ENCODE measurements around the gene ERBB4. TPM values are rescaled to one million over a fixed set of nuclear protein-coding genes. Genes with fewer than 3 reads are reported as not detected.
A peak's percentile ranks its signal among the peaks of the same experiment; 100 is the strongest.

The ERBB4 gene
- total RNA-seq, 8 experiments from 2014 or later = 0.14 to 27.9 (median 7.9) TPM

GRCh38 chr2:211836409-211836808 lies 702.2 kb downstream of the ERBB4 start:
- in situ Hi-C loops (cut with MboI; ENCODE audit: low pct_unique_long_range_greater_than_20kb in 2 of 9, low sequenced_read_pairs in 9 of 9, unreplicated experiment in 9 of 9) = no loop called here
- 0 to 100% (median 41%) methylated on average over 1 to 3 of the region's 3 CpGs for WGBS, 10 experiments
- Histone ChIP-seq H3K4me3 (no peak overlapping the region), H3K27ac (no peak overlapping the region), H3K4me1 (replicated peaks in 1 of 2) (no peaks in the 10 kb centered on the region)
- no peak for ATAC-seq (replicated peaks in 6 of 8)

- Histone ChIP-seq H3K4me3 (no peak overlapping the region), H3K4me1 (replicated peaks in 1 of 2) (no peaks in the 10 kb centered on the region), H3K27ac (no peak overlapping the region)
- in situ Hi-C loops (cut with MboI; ENCODE audit: low pct_unique_long_range_greater_than_20kb in 2 of 9, low sequenced_read_pairs in 9 of 9, unreplicated experiment in 9 of 9) = no loop called here
- WGBS, 10 experiments = 5 to 100% (median 85%) methylated on average over 1 to 2 of the region's 2 CpGs
- no peak for ATAC-seq (replicated peaks in 6 of 8)
Observed at GRCh38 chr2:211835695-211836094, 702.9 kb downstream of the ERBB4 start.

GRCh38 chr2:211833582-211834279 lies 704.9 kb downstream of the ERBB4 start:
- in situ Hi-C loops (cut with MboI; ENCODE audit: low pct_unique_long_range_greater_than_20kb in 2 of 9, low sequenced_read_pairs in 9 of 9, unreplicated experiment in 9 of 9) = no loop called here
- no peaks in the 10 kb centered on the region for H3K4me1 ChIP-seq (replicated peaks in 1 of 2)
- no peak for ATAC-seq (replicated peaks in 6 of 8)
- no peak overlapping the region for H3K27ac ChIP-seq
- no peak overlapping the region for H3K4me3 ChIP-seq
- WGBS, 10 experiments = 4 to 93% (median 55%) methylated on average over 3 to 4 of the region's 4 CpGs; no CpG with 5 or more reads in 2 of the 10 experiments

GRCh38 chr2:211829725-211830124 lies 708.9 kb downstream of the ERBB4 start:
- no peak for ATAC-seq (replicated peaks in 6 of 8)
- in situ Hi-C loops (cut with MboI; ENCODE audit: low pct_unique_long_range_greater_than_20kb in 2 of 9, low sequenced_read_pairs in 9 of 9, unreplicated experiment in 9 of 9) = no loop called here
- Histone ChIP-seq H3K27ac (no peak overlapping the region), H3K4me3 (no peak overlapping the region), H3K4me1 (replicated peaks in 1 of 2) (no peaks in the 10 kb centered on the region)
- 7 to 94% (median 81%) methylated on average over 2 to 3 of the region's 3 CpGs; no CpG with 5 or more reads in 1 of the 10 experiments for WGBS, 10 experiments

- H3K4me1 ChIP-seq (replicated peaks in 1 of 2) = no peaks in the 10 kb centered on the region
- in situ Hi-C loops (cut with MboI; ENCODE audit: low pct_unique_long_range_greater_than_20kb in 2 of 9, low sequenced_read_pairs in 9 of 9, unreplicated experiment in 9 of 9) = no loop called here
- no peak for ATAC-seq (replicated peaks in 6 of 8)
- H3K4me3 ChIP-seq = no peak overlapping the region
- 18 to 100% (median 68%) methylated on average over 2 to 7 of the region's 7 CpGs for WGBS, 10 experiments
- H3K27ac ChIP-seq = no peak overlapping the region
Observed at GRCh38 chr2:211823886-211824479, 714.6 kb downstream of the ERBB4 start.

- no peak for ATAC-seq (replicated peaks in 6 of 8)
- WGBS, 10 experiments = 9 to 100% (median 69%) methylated on average over 1 to 3 of the region's 3 CpGs; no CpG with 5 or more reads in 1 of the 10 experiments
- Histone ChIP-seq H3K27ac (no peak overlapping the region), H3K4me1 (replicated peaks in 1 of 2) (no peaks in the 10 kb centered on the region), H3K4me3 (no peak overlapping the region)
- in situ Hi-C loops (cut with MboI; ENCODE audit: low pct_unique_long_range_greater_than_20kb in 2 of 9, low sequenced_read_pairs in 9 of 9, unreplicated experiment in 9 of 9) = no loop called here
Observed at GRCh38 chr2:211822686-211823335, 715.8 kb downstream of the ERBB4 start.

GRCh38 chr2:211816754-211817153 lies 721.8 kb downstream of the ERBB4 start:
- WGBS, 10 experiments = 0 to 100% (median 51%) methylated on average over 1 of the region's 1 CpG; no CpG with 5 or more reads in 4 of the 10 experiments
- H3K27ac ChIP-seq = no peak overlapping the region
- ATAC-seq (replicated peaks in 6 of 8) = no peak
- H3K4me3 ChIP-seq = no peak overlapping the region
- in situ Hi-C loops (cut with MboI; ENCODE audit: low pct_unique_long_range_greater_than_20kb in 2 of 9, low sequenced_read_pairs in 9 of 9, unreplicated experiment in 9 of 9) = no loop called here
- H3K4me1 ChIP-seq (replicated peaks in 1 of 2) = no peaks in the 10 kb centered on the region

GRCh38 chr2:211812587-211812986 lies 726.0 kb downstream of the ERBB4 start:
- in situ Hi-C loops (cut with MboI; ENCODE audit: low pct_unique_long_range_greater_than_20kb in 2 of 9, low sequenced_read_pairs in 9 of 9, unreplicated experiment in 9 of 9) = no loop called here
- H3K27ac ChIP-seq = no peak overlapping the region
- WGBS, 10 experiments = 16 to 94% (median 93%) methylated on average over 2 to 3 of the region's 4 CpGs; no CpG with 5 or more reads in 7 of the 10 experiments
- no peaks in the 10 kb centered on the region for H3K4me1 ChIP-seq (replicated peaks in 1 of 2)
- no peak overlapping the region for H3K4me3 ChIP-seq
- no peak for ATAC-seq (replicated peaks in 6 of 8)

GRCh38 chr2:211802666-211803065 lies 735.9 kb downstream of the ERBB4 start:
- no peak for ATAC-seq (replicated peaks in 6 of 8)
- in situ Hi-C loops (cut with MboI; ENCODE audit: low pct_unique_long_range_greater_than_20kb in 2 of 9, low sequenced_read_pairs in 9 of 9, unreplicated experiment in 9 of 9) = no loop called here
- Histone ChIP-seq H3K4me1 (replicated peaks in 1 of 2) (no peaks in the 10 kb centered on the region), H3K4me3 (no peak overlapping the region), H3K27ac (no peak overlapping the region)
- 0 to 97% (median 73%) methylated on average over 2 to 4 of the region's 4 CpGs; no CpG with 5 or more reads in 1 of the 10 experiments for WGBS, 10 experiments

GRCh38 chr2:211800001-211800400 lies 738.6 kb downstream of the ERBB4 start:
- Histone ChIP-seq H3K4me3 (no peak overlapping the region), H3K4me1 (replicated peaks in 1 of 2) (no peaks in the 10 kb centered on the region), H3K27ac (no peak overlapping the region)
- ATAC-seq (replicated peaks in 6 of 8) = no peak
- WGBS, 10 experiments = 0 to 100% (median 61%) methylated on average over 1 of the region's 1 CpG; no CpG with 5 or more reads in 2 of the 10 experiments
- in situ Hi-C loops (cut with MboI; ENCODE audit: low pct_unique_long_range_greater_than_20kb in 2 of 9, low sequenced_read_pairs in 9 of 9, unreplicated experiment in 9 of 9) = no loop called here

GRCh38 chr2:211798868-211799267 lies 739.7 kb downstream of the ERBB4 start:
- ATAC-seq (replicated peaks in 6 of 8) = no peak
- 0 to 100% (median 88%) methylated on average over 1 of the region's 1 CpG; no CpG with 5 or more reads in 2 of the 10 experiments for WGBS, 10 experiments
- H3K4me1 ChIP-seq (replicated peaks in 1 of 2) = peaks cover 0 to 2% of the 10 kb centered on the region in 2 donors
- in situ Hi-C loops (cut with MboI; ENCODE audit: low pct_unique_long_range_greater_than_20kb in 2 of 9, low sequenced_read_pairs in 9 of 9, unreplicated experiment in 9 of 9) = no loop called here
- no peak overlapping the region for H3K27ac ChIP-seq
- no peak overlapping the region for H3K4me3 ChIP-seq

GRCh38 chr2:211793690-211794089 lies 744.9 kb downstream of the ERBB4 start:
- WGBS, 10 experiments = 0 to 41% (median 22%) methylated on average over 1 to 5 of the region's 5 CpGs; no CpG with 5 or more reads in 2 of the 10 experiments
- H3K27ac ChIP-seq = no peak overlapping the region
- ATAC-seq (replicated peaks in 6 of 8) = peak in 5 of 8 experiments; percentile 81 to 92 (median 85)
- no peak overlapping the region for H3K4me3 ChIP-seq
- in situ Hi-C loops (cut with MboI; ENCODE audit: low pct_unique_long_range_greater_than_20kb in 2 of 9, low sequenced_read_pairs in 9 of 9, unreplicated experiment in 9 of 9) = no loop called here
- H3K4me1 ChIP-seq (replicated peaks in 1 of 2) = peaks cover 0 to 10% of the 10 kb centered on the region in 2 donors

GRCh38 chr2:211789982-211790381 lies 748.6 kb downstream of the ERBB4 start:
- peak in 3 of 8 experiments; percentile 51 to 71 (median 66) for ATAC-seq (replicated peaks in 6 of 8)
- in situ Hi-C loops (cut with MboI; ENCODE audit: low pct_unique_long_range_greater_than_20kb in 2 of 9, low sequenced_read_pairs in 9 of 9, unreplicated experiment in 9 of 9) = no loop called here
- WGBS, 10 experiments = 13 to 80% (median 64%) methylated on average over 2 to 4 of the region's 4 CpGs; no CpG with 5 or more reads in 1 of the 10 experiments
- no peak overlapping the region for H3K27ac ChIP-seq
- H3K4me3 ChIP-seq = no peak overlapping the region
- peaks cover 0 to 10% of the 10 kb centered on the region in 2 donors for H3K4me1 ChIP-seq (replicated peaks in 1 of 2)
